ENCODE measurements around the gene SPAG16.

- TF ChIP-seq CTCF (IDR thresholded peaks at IDR 0.05) (no peak), POLR2AphosphoS5 (IDR thresholded peaks at IDR 0.05) (no peak), POLR2A (IDR thresholded peaks at IDR 0.05) (no peak)
These were observed 820.0 kb downstream of the SPAG16 start for GRCh38 chr2:214104219-214104618.

Measured in prostate gland (tissue), 2 donors.